Glutamatergic neuron (in vitro differentiated cells): ENCODE measurements around the gene GFPT2. TPM values are rescaled to one million over a fixed set of nuclear protein-coding genes. Genes with fewer than 3 reads are reported as not detected.

Experiments used
- DNase-seq: peaks from one replicate; pipeline ENCODE4 v3.0.0; 2022
- H3K27ac Mint-ChIP-seq: one replicate; pipeline ENCODE4 v1.8.0; 2020; ENCODE audit warnings: mild to moderate bottlenecking, mixed read lengths, inconsistent platforms; ENCODE audit not compliant: unreplicated experiment
- H3K27me3 Mint-ChIP-seq: one replicate; pipeline ENCODE4 v1.8.0; 2020; ENCODE audit warnings: mild to moderate bottlenecking, moderate library complexity, mixed read lengths, inconsistent platforms; ENCODE audit not compliant: unreplicated experiment
- H3K36me3 Mint-ChIP-seq: one replicate; pipeline ENCODE4 v1.8.0; 2020; ENCODE audit warnings: mild to moderate bottlenecking, mixed read lengths, inconsistent platforms; ENCODE audit not compliant: unreplicated experiment
- H3K4me1 Mint-ChIP-seq: one replicate; pipeline ENCODE4 v1.8.0; 2020; ENCODE audit warnings: mild to moderate bottlenecking, low read depth, mixed read lengths, inconsistent platforms; ENCODE audit not compliant: unreplicated experiment
- H3K4me3 Mint-ChIP-seq: one replicate; pipeline ENCODE4 v1.8.0; 2020; ENCODE audit warnings: mild to moderate bottlenecking, mixed read lengths, inconsistent platforms; ENCODE audit not compliant: unreplicated experiment
- H3K9me3 Mint-ChIP-seq: one replicate; pipeline ENCODE4 v1.8.0; 2020; ENCODE audit warnings: mild to moderate bottlenecking, moderate library complexity, mixed read lengths, inconsistent platforms; ENCODE audit not compliant: unreplicated experiment
- CTCF ChIP-seq: fragments of 200-600 bp; sonication (generic); IDR thresholded peaks from one replicate; pipeline ENCODE4 v1.5.0; 2021; ENCODE audit not compliant: partially characterized antibody, unreplicated experiment
- total RNA-seq: library from RNA; stranded (reverse); fragmentation: NEBNext Ultra II Directional; extraction: Animal tissue kit (Norgen Biotek cat#: 25700); gene quantifications from one replicate; pipeline ENCODE4 v1.2.1, GENCODE V29; 2021; ENCODE audit not compliant: unreplicated experiment

GFPT2 gene
- total RNA-seq, 1 donor from 2014 or later = 11.6 TPM

- peaks cover 14% of the 10 kb centered on the region for H3K4me1 Mint-ChIP-seq
- H3K9me3 Mint-ChIP-seq = peaks cover 6% of the 10 kb centered on the region
- H3K36me3 Mint-ChIP-seq = peaks cover 8% of the 10 kb centered on the region
- no peaks in the 10 kb centered on the region for H3K27me3 Mint-ChIP-seq
- no peak for DNase-seq
- H3K4me3 Mint-ChIP-seq = no peak overlapping the region
- no peak overlapping the region for H3K27ac Mint-ChIP-seq
- TF ChIP-seq CTCF = no peak
Measured at GRCh38 chr5:180283026-180283615, 70.0 kb downstream of the GFPT2 start.

- no peak for DNase-seq
- TF ChIP-seq CTCF = no peak
- peaks cover 16% of the 10 kb centered on the region for H3K36me3 Mint-ChIP-seq
- no peaks in the 10 kb centered on the region for H3K27me3 Mint-ChIP-seq
- H3K4me1 Mint-ChIP-seq = peaks cover 7% of the 10 kb centered on the region
- H3K4me3 Mint-ChIP-seq = no peak overlapping the region
- no peak overlapping the region for H3K27ac Mint-ChIP-seq
- peaks cover 6% of the 10 kb centered on the region for H3K9me3 Mint-ChIP-seq
Measured at GRCh38 chr5:180282281-180282680, 70.9 kb downstream of the GFPT2 start.

GRCh38 chr5:180281706-180282105 is 71.4 kb downstream of the GFPT2 start:
- no peaks in the 10 kb centered on the region for H3K27me3 Mint-ChIP-seq
- H3K9me3 Mint-ChIP-seq = peaks cover 6% of the 10 kb centered on the region
- no peak for DNase-seq
- H3K4me1 Mint-ChIP-seq = peaks cover 7% of the 10 kb centered on the region
- no peak overlapping the region for H3K27ac Mint-ChIP-seq
- H3K4me3 Mint-ChIP-seq = no peak overlapping the region
- peaks cover 19% of the 10 kb centered on the region for H3K36me3 Mint-ChIP-seq
- no peak for TF ChIP-seq CTCF

DNA sequence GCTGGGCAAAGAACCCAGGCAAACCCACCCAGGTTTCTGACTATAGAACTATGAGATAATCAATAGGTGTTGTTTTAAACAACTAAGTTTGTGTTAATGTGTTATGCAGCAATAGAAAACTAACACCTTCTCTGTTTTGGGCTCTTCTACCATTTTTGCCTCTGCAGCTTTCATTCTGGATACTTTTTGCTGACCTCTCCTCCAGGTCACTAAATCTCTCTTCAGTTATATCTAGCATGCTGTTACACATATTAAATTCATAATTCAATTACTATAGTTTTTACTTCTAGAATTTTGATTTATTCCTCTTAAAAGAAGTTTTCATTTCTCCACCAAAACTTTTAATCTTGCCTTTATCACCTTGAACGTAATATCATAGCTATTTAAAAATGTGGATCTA is 78.4 kb downstream of the GFPT2 start:
- H3K27me3 Mint-ChIP-seq = no peaks in the 10 kb centered on the region
- no peaks in the 10 kb centered on the region for H3K9me3 Mint-ChIP-seq
- no peak for TF ChIP-seq CTCF
- no peak overlapping the region for H3K4me3 Mint-ChIP-seq
- peaks cover 56% of the 10 kb centered on the region for H3K36me3 Mint-ChIP-seq
- no peak overlapping the region for H3K27ac Mint-ChIP-seq
- DNase-seq = no peak
- H3K4me1 Mint-ChIP-seq = no peaks in the 10 kb centered on the region

DNA sequence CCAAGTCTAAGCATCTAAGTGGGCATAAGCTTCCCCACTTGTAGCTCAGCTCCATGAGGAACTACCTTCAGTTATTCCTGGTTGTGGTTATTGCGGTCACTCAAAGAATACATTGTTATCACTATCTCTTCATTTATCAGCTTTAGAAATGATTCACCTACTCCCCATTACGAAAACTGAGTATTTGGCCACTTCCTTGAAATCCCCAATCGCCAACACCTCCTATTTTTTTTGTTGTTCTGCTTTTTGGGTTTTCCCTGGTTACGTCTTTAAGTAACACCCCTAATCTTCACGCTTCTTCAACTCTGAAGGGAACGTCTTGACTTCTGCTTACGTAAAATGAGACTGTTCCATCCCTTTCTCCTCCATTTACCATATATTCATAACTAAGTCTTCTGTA is 81.9 kb downstream of the GFPT2 start:
- no peak for DNase-seq
- Mint-ChIP-seq H3K9me3 (no peaks in the 10 kb centered on the region), H3K27me3 (no peaks in the 10 kb centered on the region), H3K4me1 (no peaks in the 10 kb centered on the region), H3K4me3 (no peak overlapping the region), H3K27ac (no peak overlapping the region), H3K36me3 (peaks cover 50% of the 10 kb centered on the region)
- TF ChIP-seq CTCF = no peak
